K562 (cell line): ENCODE results near the gene ATP5F1D.

Source experiments
- FOXM1 ChIP-seq, 2 experiments: fragments of 450-650 bp in 1 of 2; sonication (generic) in 1 of 2; formaldehyde crosslinking in 1 of 2; IDR thresholded peaks; 2 replicates each; pipeline versions ENCODE4 v1.6.1 to v1.9.0; 2017 to 2022; ENCODE audit warnings: low read depth in 2 of 2, mild to moderate bottlenecking in 2 of 2, missing genetic modification reagents in 1 of 2, moderate library complexity in 1 of 2
- HIVEP1 ChIP-seq: fragments of 250-450 bp; sonication (Bioruptor Pico); IDR thresholded peaks from 2 replicates; pipeline ENCODE4 v1.4.0; 2020; ENCODE audit warnings: mild to moderate bottlenecking
- MCM5 ChIP-seq: fragments of 450-650 bp; IDR thresholded peaks from 2 replicates; pipeline ENCODE4 v1.6.1; 2016; ENCODE audit warnings: low read depth
- TFE3 ChIP-seq: fragments of 450-650 bp; formaldehyde crosslinking; IDR thresholded peaks from 2 replicates; pipeline ENCODE4 v1.4.0; 2020; ENCODE audit warnings: mild to moderate bottlenecking, mixed read lengths
- ZNF274 ChIP-seq: IDR thresholded peaks from 2 replicates; pipeline ENCODE4 v1.6.1; 2011; ENCODE audit warnings: low read depth, mild to moderate bottlenecking, low read length, moderate library complexity, borderline replicate concordance
- ZNF282 ChIP-seq: sonication (generic); formaldehyde crosslinking; IDR thresholded peaks from 2 replicates; pipeline ENCODE4 v1.8.1; 2023; ENCODE audit warnings: missing genetic modification reagents

DNA sequence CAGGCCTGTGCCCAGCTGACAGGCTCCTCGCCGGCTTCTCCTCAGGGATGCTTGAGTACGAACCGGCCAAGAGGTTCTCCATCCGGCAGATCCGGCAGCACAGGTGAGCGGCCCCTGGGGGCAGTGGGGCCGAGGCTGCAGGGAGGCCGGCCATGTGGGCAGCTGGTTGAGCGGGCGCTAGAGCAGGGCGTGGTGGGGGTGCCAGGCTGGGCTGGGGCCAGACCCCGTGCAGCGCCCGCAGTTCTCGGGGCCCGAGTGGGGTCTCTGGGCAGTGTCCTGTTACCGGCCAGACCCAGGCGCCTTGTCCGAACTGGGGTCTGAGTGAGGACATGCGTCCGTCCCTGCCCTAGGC lies 19.7 kb upstream of the ATP5F1D start:
- TF ChIP-seq TFE3 (CRISPR knock-in tag) (no peak), ZNF274 (no peak), HIVEP1 (CRISPR knock-in tag) (no peak), FOXM1 (IDR thresholded peaks at IDR 0.05; ENCODE audit: low read depth) (no peak), FOXM1 (CRISPR knock-in tag; IDR thresholded peaks at IDR 0.05; ENCODE audit: low read depth) (no peak), MCM5 (no peak), ZNF282 (CRISPR knock-in tag) (no peak)
